GM12873 (cell line): Measurements from ENCODE around the gene RGL1.

Source experiments
- TF ChIP-seq, protein P1 (sequence below): IDR thresholded peaks from 2 replicates; pipeline ENCODE4 v1.5.1; 2012; ENCODE audit warnings: low read depth, mild to moderate bottlenecking, moderate library complexity, low read length, control low read depth; ENCODE audit not compliant: insufficient read depth; ENCODE audit errors: missing control alignments

RGL1 gene

GRCh38 chr1:183778568-183779433, 26.1 kb upstream of the RGL1 start:
- TF ChIP-seq, protein P1, sequence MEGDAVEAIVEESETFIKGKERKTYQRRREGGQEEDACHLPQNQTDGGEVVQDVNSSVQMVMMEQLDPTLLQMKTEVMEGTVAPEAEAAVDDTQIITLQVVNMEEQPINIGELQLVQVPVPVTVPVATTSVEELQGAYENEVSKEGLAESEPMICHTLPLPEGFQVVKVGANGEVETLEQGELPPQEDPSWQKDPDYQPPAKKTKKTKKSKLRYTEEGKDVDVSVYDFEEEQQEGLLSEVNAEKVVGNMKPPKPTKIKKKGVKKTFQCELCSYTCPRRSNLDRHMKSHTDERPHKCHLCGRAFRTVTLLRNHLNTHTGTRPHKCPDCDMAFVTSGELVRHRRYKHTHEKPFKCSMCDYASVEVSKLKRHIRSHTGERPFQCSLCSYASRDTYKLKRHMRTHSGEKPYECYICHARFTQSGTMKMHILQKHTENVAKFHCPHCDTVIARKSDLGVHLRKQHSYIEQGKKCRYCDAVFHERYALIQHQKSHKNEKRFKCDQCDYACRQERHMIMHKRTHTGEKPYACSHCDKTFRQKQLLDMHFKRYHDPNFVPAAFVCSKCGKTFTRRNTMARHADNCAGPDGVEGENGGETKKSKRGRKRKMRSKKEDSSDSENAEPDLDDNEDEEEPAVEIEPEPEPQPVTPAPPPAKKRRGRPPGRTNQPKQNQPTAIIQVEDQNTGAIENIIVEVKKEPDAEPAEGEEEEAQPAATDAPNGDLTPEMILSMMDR: no peak

DNA sequence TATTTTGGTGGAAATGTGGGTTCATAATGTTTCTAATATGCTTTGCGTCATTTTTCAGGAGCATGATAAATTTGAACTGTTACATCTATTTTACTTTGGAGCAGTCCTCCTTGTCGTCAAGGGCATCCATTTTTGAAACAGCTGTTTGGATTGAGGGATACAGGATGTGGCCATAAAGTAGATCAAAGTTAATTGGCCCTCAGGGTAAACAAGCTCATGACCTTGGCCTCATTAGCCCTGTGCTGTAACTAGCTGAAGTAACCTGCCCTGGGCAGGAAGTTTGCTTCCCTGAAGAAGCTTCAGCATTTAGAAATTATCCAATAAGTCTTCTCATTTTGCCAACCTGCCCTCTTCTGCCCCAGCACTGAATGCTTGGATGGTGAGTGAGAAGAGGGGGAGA, 24.8 kb upstream of the RGL1 start:
- TF ChIP-seq, protein P1: no peak

GRCh38 chr1:183780757-183781156, 24.2 kb upstream of the RGL1 start:
- TF ChIP-seq, protein P1: no peak

GRCh38 chr1:183783342-183783741, 21.6 kb upstream of the RGL1 start:
- TF ChIP-seq, protein P1: no peak

DNA sequence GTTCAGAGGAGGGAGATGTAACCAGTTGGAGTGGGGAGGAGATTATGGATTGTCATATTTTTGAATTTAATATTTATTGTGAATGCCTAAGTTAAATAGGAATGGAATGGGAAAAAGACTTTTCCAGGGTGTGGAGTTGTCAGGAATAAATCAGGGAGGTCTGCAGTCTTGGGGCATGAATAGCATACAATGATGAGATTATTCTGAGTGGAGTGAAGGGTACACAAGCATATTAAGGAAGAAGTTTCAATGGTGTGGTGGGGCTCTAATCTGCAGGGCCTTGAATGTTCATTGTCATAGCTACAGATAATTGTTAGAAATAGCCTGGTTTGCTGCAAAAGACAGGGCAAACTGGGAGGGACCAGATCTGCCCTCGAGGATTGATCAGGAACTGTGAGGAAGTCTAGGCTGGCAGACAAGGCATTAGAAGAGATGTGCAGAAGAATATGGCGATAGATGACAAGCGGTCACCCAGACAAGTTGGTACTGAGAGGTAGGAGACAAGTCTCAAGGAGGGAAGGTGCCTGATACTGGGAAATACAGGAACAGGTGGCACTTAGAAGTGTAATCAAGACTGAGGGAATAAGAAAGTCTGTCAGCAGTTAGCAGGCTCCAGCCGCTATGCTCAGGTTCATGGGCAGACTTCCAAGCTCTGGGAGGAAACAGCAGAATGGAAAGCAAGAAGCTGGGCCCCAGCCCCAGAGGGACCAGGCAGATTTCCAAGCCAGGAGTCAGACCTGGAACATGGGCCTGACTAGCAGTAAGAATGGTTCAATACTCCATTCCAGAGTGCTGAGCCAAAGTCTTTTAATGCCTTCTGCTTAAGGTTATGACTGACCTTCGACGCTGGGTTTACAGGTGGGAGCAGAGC, 20.9 kb upstream of the RGL1 start:
- TF ChIP-seq, protein P1: no peak

GRCh38 chr1:183787704-183788103, 17.2 kb upstream of the RGL1 start:
- TF ChIP-seq, protein P1: no peak

GRCh38 chr1:183791319-183791718, 13.6 kb upstream of the RGL1 start:
- TF ChIP-seq, protein P1: no peak
